Trophoblast cell (in vitro differentiated cells and primary cell): Measurements from ENCODE around the gene MAOB.

Experiments
- DNase-seq, 2 donors: peaks; one replicate each; pipeline ENCODE4 v3.0.0-alpha.2; 2016
- H2AFZ ChIP-seq: 2 replicates; pipeline ENCODE4 v1.6.1; 2013; ENCODE audit warnings: low read length, moderate library complexity, mild to moderate bottlenecking; ENCODE audit not compliant: insufficient read depth, poor library complexity
- H2AK5ac ChIP-seq: 2 replicates; pipeline ENCODE4 v1.6.1; 2013; ENCODE audit warnings: mild to moderate bottlenecking, low read length
- H2BK120ac ChIP-seq: 2 replicates; pipeline ENCODE4 v1.6.1; 2013; ENCODE audit warnings: low read length, mild to moderate bottlenecking, moderate library complexity; ENCODE audit not compliant: insufficient read depth, poor library complexity
- H2BK12ac ChIP-seq: 2 replicates; pipeline ENCODE4 v1.6.1; 2013; ENCODE audit warnings: mild to moderate bottlenecking, low read length, moderate library complexity
- H2BK5ac ChIP-seq: 2 replicates; pipeline ENCODE4 v1.6.1; 2013; ENCODE audit warnings: low read length, low read depth, moderate library complexity, mild to moderate bottlenecking; ENCODE audit not compliant: poor library complexity
- H3K14ac ChIP-seq: 2 replicates; pipeline ENCODE4 v1.6.1; 2013; ENCODE audit warnings: mild to moderate bottlenecking, low read length
- H3K18ac ChIP-seq: 2 replicates; pipeline ENCODE4 v1.6.1; 2013; ENCODE audit warnings: mild to moderate bottlenecking, low read length
- H3K23ac ChIP-seq: 2 replicates; pipeline ENCODE4 v1.6.1; 2013; ENCODE audit warnings: low read length
- H3K27ac ChIP-seq: 2 replicates; pipeline ENCODE4 v1.5.1; 2013; ENCODE audit warnings: low read depth, mild to moderate bottlenecking, inconsistent platforms, low read length, moderate library complexity
- H3K27me3 ChIP-seq: 2 replicates; pipeline ENCODE4 v1.6.1; 2013; ENCODE audit warnings: inconsistent platforms, mild to moderate bottlenecking, low read length, moderate library complexity; ENCODE audit not compliant: insufficient read depth
- H3K36me3 ChIP-seq, 2 experiments: 1 replicate in 1 of 2; 2 replicates in 1 of 2; pipeline ENCODE4 v1.6.1; 2013; ENCODE audit warnings: low read length in 2 of 2, mild to moderate bottlenecking in 2 of 2, moderate library complexity in 1 of 2; ENCODE audit not compliant: insufficient read depth in 2 of 2, control insufficient read depth in 1 of 2
- H3K4ac ChIP-seq: 2 replicates; pipeline ENCODE4 v1.6.1; 2013; ENCODE audit warnings: low read depth, mild to moderate bottlenecking, low read length, moderate library complexity
- H3K4me1 ChIP-seq, 2 experiments: 1 replicate in 1 of 2; 2 replicates in 1 of 2; pipeline ENCODE4 v1.6.1; 2013; ENCODE audit warnings: low read length in 2 of 2, mild to moderate bottlenecking in 2 of 2, moderate library complexity in 1 of 2; ENCODE audit not compliant: insufficient read depth in 2 of 2, control insufficient read depth in 1 of 2
- H3K4me2 ChIP-seq: 2 replicates; pipeline ENCODE4 v1.6.1; 2013; ENCODE audit warnings: inconsistent platforms, mild to moderate bottlenecking, low read length, moderate library complexity
- H3K4me3 ChIP-seq: 2 replicates; pipeline ENCODE4 v1.5.1; 2013; ENCODE audit warnings: mild to moderate bottlenecking, low read depth, low read length, inconsistent platforms
- H3K79me1 ChIP-seq: one replicate; pipeline ENCODE4 v1.6.1; 2013; ENCODE audit warnings: low read length
- H3K79me2 ChIP-seq: 2 replicates; pipeline ENCODE4 v1.6.1; 2013; ENCODE audit warnings: low read length, mild to moderate bottlenecking; ENCODE audit not compliant: control insufficient read depth, insufficient read depth, poor library complexity
- H3K9ac ChIP-seq: 2 replicates; pipeline ENCODE4 v1.6.1; 2013; ENCODE audit warnings: mild to moderate bottlenecking, low read length
- H3K9me3 ChIP-seq: 2 replicates; pipeline ENCODE4 v1.6.1; 2013; ENCODE audit warnings: low read depth, mild to moderate bottlenecking, control low read depth, inconsistent platforms, low read length; ENCODE audit not compliant: insufficient read depth
- H4K12ac ChIP-seq: 2 replicates; pipeline ENCODE4 v1.6.1; 2013; ENCODE audit warnings: low read depth, mild to moderate bottlenecking, low read length, moderate library complexity
- H4K8ac ChIP-seq: 2 replicates; pipeline ENCODE4 v1.6.1; 2013; ENCODE audit warnings: low read depth, mild to moderate bottlenecking, low read length, moderate library complexity
- H4K91ac ChIP-seq: one replicate; pipeline ENCODE4 v1.6.1; 2013; ENCODE audit warnings: low read depth, mild to moderate bottlenecking, low read length, moderate library complexity
- WGBS: extraction: QIAGEN DNeasy Blood & Tissue Kit; methylation state at CpG from one replicate; pipeline ENCODE4 v1.1.7; 2013; ENCODE audit warnings: missing lambda C conversion rate; ENCODE audit not compliant: insufficient read length, insufficient coverage; ENCODE audit errors: extremely low coverage; 5-methylcytosine and 5-hydroxymethylcytosine counted together

The MAOB gene

DNA sequence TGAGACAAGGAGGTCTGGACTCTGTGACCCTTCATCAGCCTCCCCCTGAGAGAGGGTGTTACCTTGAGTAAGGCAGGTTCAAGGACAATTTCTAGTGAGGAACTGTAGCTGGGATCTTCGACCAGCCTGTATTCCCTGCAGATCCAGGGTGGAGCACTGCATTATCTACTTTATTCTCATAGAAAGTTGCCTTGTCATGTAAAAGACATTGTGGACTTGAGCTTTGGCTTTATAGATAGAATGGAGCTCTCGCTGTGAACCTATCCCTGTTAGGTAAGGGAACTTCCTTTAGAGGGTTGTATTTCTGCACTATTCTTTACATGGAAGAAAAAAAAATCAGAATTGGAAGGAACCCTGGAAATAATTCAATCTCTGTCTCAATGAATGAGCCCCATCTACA is 134.8 kb downstream of the MAOB start:
- Histone ChIP-seq H4K8ac (no peak overlapping the region), H3K4me1 (no peaks in the 10 kb centered on the region), H3K4me2 (no peak overlapping the region), H3K14ac (no peak overlapping the region), H3K27ac (no peak overlapping the region), H3K4me3 (no peak overlapping the region), H3K36me3 (no peaks in the 10 kb centered on the region), H4K12ac (no peak overlapping the region), H3K79me2 (no peaks in the 10 kb centered on the region), H2BK120ac (no peak overlapping the region), H3K27me3 (no peaks in the 10 kb centered on the region), H2BK12ac (no peak overlapping the region), H3K23ac (no peak overlapping the region), H2AK5ac (no peak overlapping the region), H2AFZ (no peak overlapping the region), H3K18ac (no peak overlapping the region), H4K91ac (no peak overlapping the region), H3K9ac (no peak overlapping the region), H3K4ac (no peak overlapping the region), H2BK5ac (no peak overlapping the region), H3K79me1 (no peaks in the 10 kb centered on the region), H3K9me3 (no peaks in the 10 kb centered on the region)
- WGBS = no CpG with 5 or more reads among the region's 2 CpGs
- DNase-seq = no peak

DNA sequence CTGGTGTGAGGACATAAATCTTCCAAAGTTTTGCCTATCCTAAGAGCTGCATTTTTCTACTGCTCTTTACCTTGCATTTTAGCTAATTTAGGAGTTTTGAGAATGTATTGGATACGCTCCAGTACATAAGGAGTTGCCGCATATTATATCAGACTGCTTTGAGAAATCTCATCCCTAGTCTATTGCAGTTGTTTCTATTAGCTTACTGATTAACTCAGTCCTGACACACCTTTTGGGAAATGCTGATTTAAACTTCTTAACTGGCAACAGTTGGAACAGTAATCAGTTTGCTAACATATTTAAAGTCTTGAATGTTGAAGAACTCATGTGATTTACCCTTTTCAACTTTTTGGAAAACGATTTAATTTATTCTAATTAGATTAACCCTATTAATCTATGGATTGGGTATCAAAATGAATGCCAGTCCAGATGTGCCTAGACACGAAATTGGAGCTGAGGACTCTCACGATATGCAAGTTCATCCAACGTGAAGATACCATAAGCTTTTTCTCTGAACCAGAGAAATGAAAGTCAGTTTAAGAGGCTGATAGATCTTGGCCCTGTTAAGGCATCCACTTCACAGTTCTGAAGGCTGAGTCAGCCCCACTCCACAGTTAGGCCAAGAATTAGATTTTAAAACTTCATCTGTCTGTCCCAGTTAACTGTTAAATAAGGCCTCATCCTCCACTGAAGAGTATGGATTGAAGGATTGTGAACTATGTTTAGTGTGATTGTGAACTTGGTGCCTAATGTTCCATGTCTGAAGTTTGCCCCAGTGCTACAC is 136.1 kb downstream of the MAOB start:
- Histone ChIP-seq H2AK5ac (no peak overlapping the region), H3K14ac (no peak overlapping the region), H3K23ac (no peak overlapping the region), H3K18ac (no peak overlapping the region), H3K79me1 (no peaks in the 10 kb centered on the region), H4K8ac (no peak overlapping the region), H2BK5ac (no peak overlapping the region), H3K9ac (no peak overlapping the region), H4K91ac (no peak overlapping the region), H2AFZ (no peak overlapping the region), H3K27me3 (no peaks in the 10 kb centered on the region), H3K4ac (no peak overlapping the region), H3K4me2 (no peak overlapping the region), H3K79me2 (no peaks in the 10 kb centered on the region), H3K4me1 (no peaks in the 10 kb centered on the region), H3K27ac (no peak overlapping the region), H2BK120ac (no peak overlapping the region), H2BK12ac (no peak overlapping the region), H3K9me3 (no peaks in the 10 kb centered on the region), H3K4me3 (no peak overlapping the region), H3K36me3 (no peaks in the 10 kb centered on the region), H4K12ac (no peak overlapping the region)
- DNase-seq = peak in 1 of 2 donors; percentile 18
- WGBS = no CpG with 5 or more reads among the region's 6 CpGs

DNA sequence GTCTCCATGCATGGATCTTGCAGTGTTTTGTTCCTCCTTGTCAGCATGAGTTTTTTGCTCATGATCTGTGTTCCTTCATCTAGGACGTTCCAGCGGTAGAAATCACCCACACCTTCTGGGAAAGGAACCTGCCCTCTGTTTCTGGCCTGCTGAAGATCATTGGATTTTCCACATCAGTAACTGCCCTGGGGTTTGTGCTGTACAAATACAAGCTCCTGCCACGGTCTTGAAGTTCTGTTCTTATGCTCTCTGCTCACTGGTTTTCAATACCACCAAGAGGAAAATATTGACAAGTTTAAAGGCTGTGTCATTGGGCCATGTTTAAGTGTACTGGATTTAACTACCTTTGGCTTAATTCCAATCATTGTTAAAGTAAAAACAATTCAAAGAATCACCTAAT is 138.0 kb downstream of the MAOB start:
- no peak overlapping the region for H4K91ac ChIP-seq
- no CpG with 5 or more reads among the region's 3 CpGs for WGBS
- no peak overlapping the region for H3K27ac ChIP-seq

GRCh38 chrX:43743100-43743822 is 139.0 kb downstream of the MAOB start:
- H2BK5ac ChIP-seq = no peak overlapping the region
- no peaks in the 10 kb centered on the region for H3K27me3 ChIP-seq

More for the DNA sequence above, 138.0 kb downstream of the MAOB start:
- H3K14ac ChIP-seq = no peak overlapping the region
- no peaks in the 10 kb centered on the region for H3K27me3 ChIP-seq
- no peak overlapping the region for H3K9ac ChIP-seq
- H3K4me1 ChIP-seq = no peaks in the 10 kb centered on the region
- H3K9me3 ChIP-seq = no peaks in the 10 kb centered on the region
- no peaks in the 10 kb centered on the region for H3K79me2 ChIP-seq
- H4K8ac ChIP-seq = no peak overlapping the region
- no peak overlapping the region for H4K12ac ChIP-seq
- H3K4me3 ChIP-seq = no peak overlapping the region
- no peak overlapping the region for H3K4me2 ChIP-seq
- H3K36me3 ChIP-seq = no peaks in the 10 kb centered on the region
- no peak overlapping the region for H3K4ac ChIP-seq
- DNase-seq = no peak
- no peak overlapping the region for H2BK120ac ChIP-seq
- no peaks in the 10 kb centered on the region for H3K79me1 ChIP-seq
- no peak overlapping the region for H2BK5ac ChIP-seq
- H3K18ac ChIP-seq = no peak overlapping the region
- no peak overlapping the region for H3K23ac ChIP-seq
- no peak overlapping the region for H2AFZ ChIP-seq
- H2BK12ac ChIP-seq = no peak overlapping the region
- H2AK5ac ChIP-seq = no peak overlapping the region

More at GRCh38 chrX:43743100-43743822, 139.0 kb downstream of the MAOB start:
- no peak overlapping the region for H2BK120ac ChIP-seq
- no peak overlapping the region for H3K27ac ChIP-seq
- no peak overlapping the region for H3K4me2 ChIP-seq
- no peak overlapping the region for H3K18ac ChIP-seq
- no peak overlapping the region for H3K14ac ChIP-seq
- no peak overlapping the region for H3K23ac ChIP-seq
- H3K36me3 ChIP-seq = no peaks in the 10 kb centered on the region
- H3K4me3 ChIP-seq = no peak overlapping the region
- H2BK12ac ChIP-seq = no peak overlapping the region
- no peaks in the 10 kb centered on the region for H3K79me2 ChIP-seq
- H4K8ac ChIP-seq = no peak overlapping the region
- no peak overlapping the region for H2AFZ ChIP-seq
- H3K4me1 ChIP-seq = no peaks in the 10 kb centered on the region
- H2AK5ac ChIP-seq = no peak overlapping the region
- H3K9ac ChIP-seq = no peak overlapping the region
- no CpG with 5 or more reads among the region's 5 CpGs for WGBS
- peak in 1 of 2 donors; percentile 24 for DNase-seq
- H4K91ac ChIP-seq = no peak overlapping the region
- no peak overlapping the region for H4K12ac ChIP-seq
- no peaks in the 10 kb centered on the region for H3K79me1 ChIP-seq
- H3K9me3 ChIP-seq = no peaks in the 10 kb centered on the region
- no peak overlapping the region for H3K4ac ChIP-seq
